ENCODE data around the gene TSSC4. TPM values are rescaled to one million over a fixed set of nuclear protein-coding genes. Genes with fewer than 3 reads are reported as not detected.

TSSC4 gene
- total RNA-seq, 3 donors from 2014 or later = 33.9 to 58.8 (median 39.2) TPM

DNA sequence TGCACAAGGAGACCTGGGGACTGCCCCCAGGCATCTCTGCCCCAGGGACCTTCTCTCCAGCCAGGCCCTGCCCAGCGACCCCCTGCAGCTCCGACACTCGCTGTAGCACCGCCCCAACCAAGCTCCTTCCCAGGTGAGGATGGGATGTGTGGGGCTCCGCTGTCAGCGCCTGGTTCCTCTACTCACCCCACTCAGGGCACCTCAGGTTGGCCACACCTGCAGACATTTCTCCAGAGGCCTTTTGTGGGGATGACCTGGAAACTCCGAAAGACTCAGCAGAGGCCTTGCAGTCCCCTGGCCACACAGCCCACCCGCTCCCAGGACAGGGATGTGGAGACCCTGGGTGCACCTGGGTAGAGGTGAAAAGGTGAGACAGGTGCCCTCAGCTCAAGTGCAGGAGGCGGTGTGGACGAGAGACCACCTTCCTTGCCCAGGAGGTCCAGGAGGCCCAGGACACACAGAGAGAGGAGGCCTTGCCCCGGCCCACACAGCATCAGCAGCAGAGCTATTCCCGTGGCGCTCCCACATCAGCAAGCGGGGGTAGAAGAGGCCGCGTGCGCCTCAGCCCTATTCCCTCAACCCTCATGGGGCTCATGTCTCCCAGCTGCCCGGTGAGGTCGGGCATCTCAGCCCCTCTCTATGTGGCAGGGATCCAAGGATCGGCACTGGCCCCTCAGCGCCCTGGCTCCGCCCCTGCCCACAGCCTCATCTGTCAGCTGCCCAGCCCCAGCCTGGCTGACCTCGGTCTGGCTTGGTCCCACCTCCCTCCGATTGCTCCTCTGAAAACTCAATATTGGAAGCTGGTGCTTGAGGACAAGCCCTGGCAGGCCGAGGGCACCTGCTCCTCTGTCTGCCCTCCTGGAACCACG, 22.8 kb downstream of the TSSC4 start:
- H3K36me3 ChIP-seq (ENCODE audit: low read depth) = no peaks in the 10 kb centered on the region
- TF ChIP-seq, protein P1, sequence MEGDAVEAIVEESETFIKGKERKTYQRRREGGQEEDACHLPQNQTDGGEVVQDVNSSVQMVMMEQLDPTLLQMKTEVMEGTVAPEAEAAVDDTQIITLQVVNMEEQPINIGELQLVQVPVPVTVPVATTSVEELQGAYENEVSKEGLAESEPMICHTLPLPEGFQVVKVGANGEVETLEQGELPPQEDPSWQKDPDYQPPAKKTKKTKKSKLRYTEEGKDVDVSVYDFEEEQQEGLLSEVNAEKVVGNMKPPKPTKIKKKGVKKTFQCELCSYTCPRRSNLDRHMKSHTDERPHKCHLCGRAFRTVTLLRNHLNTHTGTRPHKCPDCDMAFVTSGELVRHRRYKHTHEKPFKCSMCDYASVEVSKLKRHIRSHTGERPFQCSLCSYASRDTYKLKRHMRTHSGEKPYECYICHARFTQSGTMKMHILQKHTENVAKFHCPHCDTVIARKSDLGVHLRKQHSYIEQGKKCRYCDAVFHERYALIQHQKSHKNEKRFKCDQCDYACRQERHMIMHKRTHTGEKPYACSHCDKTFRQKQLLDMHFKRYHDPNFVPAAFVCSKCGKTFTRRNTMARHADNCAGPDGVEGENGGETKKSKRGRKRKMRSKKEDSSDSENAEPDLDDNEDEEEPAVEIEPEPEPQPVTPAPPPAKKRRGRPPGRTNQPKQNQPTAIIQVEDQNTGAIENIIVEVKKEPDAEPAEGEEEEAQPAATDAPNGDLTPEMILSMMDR (IDR thresholded peaks at IDR 0.05) = no peak
- no peak overlapping the region for H3K4me3 ChIP-seq
- intact Hi-C loops (cut with DNase I, micrococcal nuclease) = loop anchor here (5.0 to 10.0 kb wide), 4 partner anchors 121 to 471 kb away; partner anchors contain the start of genes C11orf21 (in 1 of the 2) and TSPAN32 (in 1 of the 2)
- DNase-seq (no peak), ATAC-seq (no peak)
- H3K9me3 ChIP-seq = no peaks in the 10 kb centered on the region
- H3K4me1 ChIP-seq (ENCODE audit: low read depth) = peaks cover 20% of the 10 kb centered on the region

DNA sequence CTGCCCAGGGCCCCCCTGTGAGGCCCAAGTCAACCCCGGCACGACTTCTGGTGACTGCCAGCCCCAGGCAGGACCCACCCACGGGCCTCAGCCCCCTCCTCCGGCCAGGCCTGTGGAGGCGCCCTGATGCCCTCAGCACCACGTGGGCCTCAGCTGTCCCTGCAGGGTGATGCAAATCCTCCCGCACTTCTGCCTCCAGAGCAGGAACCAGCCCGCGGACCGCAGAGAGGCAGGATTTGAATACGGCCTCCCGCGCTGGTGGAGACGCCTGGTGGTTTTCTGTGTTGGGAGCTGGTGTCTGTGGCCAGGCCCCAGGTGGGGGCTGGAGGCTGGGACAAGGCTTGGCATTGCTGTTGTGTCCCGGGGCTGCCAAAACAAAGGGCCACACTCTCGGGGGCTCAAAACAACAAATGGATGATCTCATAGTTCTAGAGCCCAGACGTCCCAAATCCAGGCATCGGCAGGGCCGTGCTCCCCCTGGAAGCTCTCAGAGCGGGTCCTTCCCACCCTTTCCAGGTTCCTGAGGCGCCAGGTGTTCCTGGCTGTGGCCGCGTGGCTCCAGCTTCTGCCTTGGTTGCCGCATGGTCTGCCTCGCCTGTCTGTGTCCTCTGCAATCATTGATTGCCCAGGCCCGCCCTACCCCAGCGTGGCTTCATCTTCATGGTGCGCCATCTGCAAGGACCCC, 24.4 kb downstream of the TSSC4 start:
- ATAC-seq = no peak
- H3K4me1 ChIP-seq (ENCODE audit: low read depth) = peaks cover 16% of the 10 kb centered on the region
- DNase-seq = no peak
- intact Hi-C loops (cut with DNase I, micrococcal nuclease) = loop anchor here (5.0 to 10.0 kb wide), 4 partner anchors 123 to 470 kb away; partner anchors contain the start of genes C11orf21 (in 1 of the 2) and TSPAN32 (in 1 of the 2)
- H3K36me3 ChIP-seq (ENCODE audit: low read depth) = no peaks in the 10 kb centered on the region
- H3K9me3 ChIP-seq = no peaks in the 10 kb centered on the region
- H3K4me3 ChIP-seq = no peak overlapping the region
- TF ChIP-seq, protein P1 (IDR thresholded peaks at IDR 0.05) = no peak

DNA sequence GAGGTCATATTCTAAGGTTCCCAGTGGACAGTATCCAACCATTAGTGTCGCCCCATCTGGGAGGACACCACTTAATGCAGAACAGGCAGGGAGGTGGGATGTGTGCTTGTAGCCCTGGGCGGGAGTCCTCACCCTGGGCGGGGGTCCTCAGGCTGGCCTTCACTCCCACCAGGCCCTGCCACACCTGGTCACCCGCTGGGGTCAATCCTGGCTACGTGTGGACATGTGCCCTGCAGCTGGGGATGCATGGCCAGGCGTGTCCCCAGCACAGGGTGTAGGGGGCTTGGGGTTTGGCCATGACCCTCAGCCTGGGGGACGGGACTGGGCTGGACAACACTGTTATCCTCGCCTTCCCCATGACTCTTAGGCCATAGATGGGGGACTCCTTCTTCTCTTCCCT, 25.0 kb downstream of the TSSC4 start:
- intact Hi-C loops (cut with DNase I, micrococcal nuclease) = loop anchor here in 1 of 2 donors (10.0 kb wide), 2 partner anchors 241 to 469 kb away; no protein-coding TSS in a partner anchor
- DNase-seq = no peak
- TF ChIP-seq, protein P1 (IDR thresholded peaks at IDR 0.05) = no peak
- Histone ChIP-seq H3K4me3 (no peak overlapping the region), H3K4me1 (ENCODE audit: low read depth) (peaks cover 11% of the 10 kb centered on the region), H3K36me3 (ENCODE audit: low read depth) (no peaks in the 10 kb centered on the region), H3K9me3 (no peaks in the 10 kb centered on the region)
- no peak for ATAC-seq

DNA sequence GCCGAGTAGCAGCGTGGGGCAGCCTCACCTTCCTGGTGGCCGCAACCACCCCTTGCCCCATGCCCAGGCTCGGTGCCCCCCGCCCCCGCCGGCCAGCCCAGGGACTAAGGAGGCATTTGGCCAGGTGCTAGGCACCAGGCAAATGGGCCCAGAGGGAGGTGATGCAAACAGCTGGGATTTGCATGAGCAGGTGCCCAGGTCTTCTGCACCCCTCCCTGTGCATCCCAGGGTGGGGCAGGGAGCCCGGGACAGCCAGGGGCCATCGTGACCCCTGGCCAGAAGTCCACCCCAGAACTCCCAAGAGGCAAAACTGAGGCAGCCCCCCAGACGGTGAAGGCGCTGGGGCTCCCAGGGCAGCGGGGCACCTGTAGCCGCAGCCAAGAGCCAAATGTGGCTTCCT, 25.7 kb downstream of the TSSC4 start:
- intact Hi-C loops (cut with DNase I, micrococcal nuclease) = loop anchor here in 1 of 2 donors (10.0 kb wide), 2 partner anchors 241 to 469 kb away; no protein-coding TSS in a partner anchor
- ATAC-seq (no peak), DNase-seq (no peak)
- no peaks in the 10 kb centered on the region for H3K36me3 ChIP-seq (ENCODE audit: low read depth)
- TF ChIP-seq, protein P1 (IDR thresholded peaks at IDR 0.05) = no peak
- no peak overlapping the region for H3K4me3 ChIP-seq
- H3K9me3 ChIP-seq = no peaks in the 10 kb centered on the region
- peaks cover 10% of the 10 kb centered on the region for H3K4me1 ChIP-seq (ENCODE audit: low read depth)

DNA sequence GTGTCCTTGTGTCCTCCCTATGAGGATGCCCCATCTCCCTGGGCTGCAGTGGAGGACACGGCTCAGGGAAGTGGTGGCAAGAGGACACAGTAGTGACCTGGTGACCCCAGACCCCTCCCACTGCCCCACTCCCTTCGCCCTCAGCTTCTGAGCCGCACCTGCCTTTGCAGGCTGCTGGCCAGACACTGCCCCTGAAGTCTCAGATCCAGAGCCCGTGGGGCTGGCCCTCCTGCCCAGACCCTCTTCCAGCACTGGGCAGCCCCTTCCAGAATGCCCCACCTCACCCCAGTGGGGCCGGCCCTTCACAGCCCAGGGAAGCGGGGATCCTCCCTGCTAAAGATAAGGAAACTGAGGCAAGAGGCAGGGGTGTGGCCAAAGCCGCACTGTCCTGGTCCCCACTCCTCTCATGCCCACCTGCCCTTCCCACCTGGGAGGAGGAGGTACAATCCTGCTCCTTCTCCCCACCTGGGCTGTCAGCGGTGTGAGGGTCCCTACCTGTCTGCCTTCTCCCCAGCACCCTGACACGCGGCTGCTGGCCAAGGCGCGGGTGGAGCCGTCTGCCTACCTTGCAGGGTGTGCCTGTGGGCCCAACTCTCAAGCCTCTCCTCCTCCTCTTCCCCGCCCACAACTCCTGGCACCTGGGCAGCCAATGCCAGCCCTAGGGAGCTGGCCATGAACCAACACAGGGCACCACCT, 26.4 kb downstream of the TSSC4 start:
- peak; percentile 85 for ATAC-seq
- H3K9me3 ChIP-seq = no peaks in the 10 kb centered on the region
- TF ChIP-seq, protein P1 (IDR thresholded peaks at IDR 0.05) = no peak
- peak; percentile 77 to 85 (median 81) for DNase-seq
- peaks cover 10% of the 10 kb centered on the region for H3K4me1 ChIP-seq (ENCODE audit: low read depth)
- no peaks in the 10 kb centered on the region for H3K36me3 ChIP-seq (ENCODE audit: low read depth)
- H3K4me3 ChIP-seq = no peak overlapping the region
- intact Hi-C loops (cut with DNase I, micrococcal nuclease) = loop anchor here in 1 of 2 donors (10.0 kb wide), 2 partner anchors 242 to 468 kb away; no protein-coding TSS in a partner anchor

Data from mucosa of descending colon (tissue), 3 donors.